GM21367 (cell line): ENCODE results near the gene ANO2.
"Not testable (repeated sequence)": the region's sequence is repeated elsewhere in the genome, so short reads cannot be mapped to it uniquely, and the experiment has no call there.

Experiments used
- ATAC-seq: cut with Tn5 transposase; IDR thresholded peaks from one replicate; pipeline ENCODE4 v1.9.1; 2021; ENCODE audit not compliant: unreplicated experiment

ANO2 gene

GRCh38 chr12:5689773-5690172 is 255.3 kb downstream of the ANO2 start:
- ATAC-seq = no peak

GRCh38 chr12:5688226-5688625 is 256.8 kb downstream of the ANO2 start:
- no peak for ATAC-seq

- ATAC-seq = no peak
Measured at GRCh38 chr12:5685935-5686334, 259.1 kb downstream of the ANO2 start.

GRCh38 chr12:5684989-5685388 is 260.1 kb downstream of the ANO2 start:
- no peak for ATAC-seq

GRCh38 chr12:5682581-5682980 is 262.5 kb downstream of the ANO2 start:
- no peak for ATAC-seq

GRCh38 chr12:5678176-5678575 is 266.9 kb downstream of the ANO2 start:
- ATAC-seq = no peak

GRCh38 chr12:5669624-5670023 is 275.4 kb downstream of the ANO2 start:
- ATAC-seq = not testable (repeated sequence)

GRCh38 chr12:5665615-5666014 is 279.4 kb downstream of the ANO2 start:
- ATAC-seq = no peak

GRCh38 chr12:5661811-5662210 is 283.2 kb downstream of the ANO2 start:
- ATAC-seq = no peak

- ATAC-seq = no peak
Measured at GRCh38 chr12:5660238-5660637, 284.8 kb downstream of the ANO2 start.

GRCh38 chr12:5658339-5658941 is 286.6 kb downstream of the ANO2 start:
- ATAC-seq = not testable (repeated sequence)

- ATAC-seq = no peak
Measured at GRCh38 chr12:5656836-5657235, 288.2 kb downstream of the ANO2 start.

- no peak for ATAC-seq
Measured at GRCh38 chr12:5655120-5655519, 289.9 kb downstream of the ANO2 start.

GRCh38 chr12:5654019-5654418 is 291.0 kb downstream of the ANO2 start:
- no peak for ATAC-seq

- ATAC-seq = no peak
Measured at GRCh38 chr12:5650829-5651461, 294.1 kb downstream of the ANO2 start.

- ATAC-seq = no peak
Measured at GRCh38 chr12:5650281-5650680, 294.8 kb downstream of the ANO2 start.

- ATAC-seq = no peak
Measured at GRCh38 chr12:5648692-5649359, 296.2 kb downstream of the ANO2 start.

- ATAC-seq = no peak
Measured at GRCh38 chr12:5643266-5643665, 301.8 kb downstream of the ANO2 start.

- no peak for ATAC-seq
Measured at GRCh38 chr12:5637698-5638097, 307.4 kb downstream of the ANO2 start.

- no peak for ATAC-seq
Measured at GRCh38 chr12:5636907-5637306, 308.2 kb downstream of the ANO2 start.

GRCh38 chr12:5633106-5633505 is 312.0 kb downstream of the ANO2 start:
- ATAC-seq = no peak

GRCh38 chr12:5632453-5632852 is 312.6 kb downstream of the ANO2 start:
- no peak for ATAC-seq
